RWPE2 (cell line): ENCODE results near the gene FAM78B.

Experiments used
- ATAC-seq: fragments of 200-7000 bp; cut with Tn5 transposase; 3 replicates; pipeline ENCODE4 v1.9.1; 2021; ENCODE audit warnings: low read depth
- DNase-seq: peaks from one replicate; pipeline ENCODE4 v3.0.0-alpha.2; 2020; ENCODE audit warnings: low spot score
- H3K27ac ChIP-seq: fragments of 450-650 bp; 2 replicates; pipeline ENCODE4 v1.5.1; 2017; ENCODE audit warnings: mild to moderate bottlenecking; ENCODE audit not compliant: poor library complexity, severe bottlenecking
- H3K27me3 ChIP-seq: fragments of 250-450 bp; sonication (Bioruptor Pico); 2 replicates; pipeline ENCODE4 v1.5.1; 2021; ENCODE audit warnings: mild to moderate bottlenecking, moderate library complexity; ENCODE audit not compliant: insufficient read depth, poor library complexity, severe bottlenecking
- H3K36me3 ChIP-seq: fragments of 250-450 bp; sonication (Bioruptor Pico); 2 replicates; pipeline ENCODE4 v1.5.1; 2020; ENCODE audit warnings: low read depth, mild to moderate bottlenecking, moderate library complexity
- H3K4me1 ChIP-seq: fragments of 250-450 bp; sonication (Bioruptor Pico); 2 replicates; pipeline ENCODE4 v1.5.1; 2021; ENCODE audit warnings: mild to moderate bottlenecking, moderate library complexity; ENCODE audit not compliant: insufficient read depth, poor library complexity, severe bottlenecking
- H3K4me3 ChIP-seq: fragments of 250-450 bp; sonication (Bioruptor Pico); 2 replicates; pipeline ENCODE4 v1.5.1; 2021; ENCODE audit warnings: mild to moderate bottlenecking, moderate library complexity; ENCODE audit not compliant: severe bottlenecking
- H3K9me3 ChIP-seq: fragments of 250-450 bp; sonication (Bioruptor Pico); 2 replicates; pipeline ENCODE4 v1.5.1; 2021; ENCODE audit warnings: mild to moderate bottlenecking, moderate library complexity; ENCODE audit not compliant: severe bottlenecking
- CTCF ChIP-seq: fragments of 450-650 bp; IDR thresholded peaks from one replicate; pipeline ENCODE4 v1.5.1; 2017; ENCODE audit warnings: mild to moderate bottlenecking, moderate library complexity; ENCODE audit not compliant: poor library complexity, severe bottlenecking

FAM78B gene

GRCh38 chr1:166119471-166119965, 47.3 kb downstream of the FAM78B start:
- Histone ChIP-seq H3K27me3 (no peaks in the 10 kb centered on the region), H3K27ac (no peak overlapping the region), H3K9me3 (no peaks in the 10 kb centered on the region), H3K36me3 (no peaks in the 10 kb centered on the region), H3K4me3 (no peak overlapping the region), H3K4me1 (no peaks in the 10 kb centered on the region)
- DNase-seq = no peak
- no peak for ATAC-seq
- TF ChIP-seq CTCF = no peak

GRCh38 chr1:166117776-166118175, 49.0 kb downstream of the FAM78B start:
- Histone ChIP-seq H3K27ac (no peak overlapping the region), H3K36me3 (no peaks in the 10 kb centered on the region), H3K4me3 (no peak overlapping the region), H3K4me1 (no peaks in the 10 kb centered on the region), H3K9me3 (no peaks in the 10 kb centered on the region), H3K27me3 (no peaks in the 10 kb centered on the region)
- ATAC-seq (no peak), DNase-seq (no peak)
- no peak for TF ChIP-seq CTCF

GRCh38 chr1:166116026-166116425, 50.8 kb downstream of the FAM78B start:
- no peak overlapping the region for H3K4me3 ChIP-seq
- DNase-seq = no peak
- no peaks in the 10 kb centered on the region for H3K27me3 ChIP-seq
- H3K27ac ChIP-seq = no peak overlapping the region
- ATAC-seq = no peak
- TF ChIP-seq CTCF = no peak
- no peaks in the 10 kb centered on the region for H3K4me1 ChIP-seq
- H3K9me3 ChIP-seq = no peaks in the 10 kb centered on the region
- no peaks in the 10 kb centered on the region for H3K36me3 ChIP-seq

- ATAC-seq (no peak), DNase-seq (no peak)
- no peak for TF ChIP-seq CTCF
- Histone ChIP-seq H3K36me3 (no peaks in the 10 kb centered on the region), H3K27me3 (no peaks in the 10 kb centered on the region), H3K27ac (no peak overlapping the region), H3K4me3 (no peak overlapping the region), H3K9me3 (no peaks in the 10 kb centered on the region), H3K4me1 (no peaks in the 10 kb centered on the region)
Measured at GRCh38 chr1:166114419-166114818, 52.4 kb downstream of the FAM78B start.

GRCh38 chr1:166113630-166114029, 53.2 kb downstream of the FAM78B start:
- H3K36me3 ChIP-seq = no peaks in the 10 kb centered on the region
- no peaks in the 10 kb centered on the region for H3K9me3 ChIP-seq
- no peak for TF ChIP-seq CTCF
- H3K4me3 ChIP-seq = no peak overlapping the region
- H3K4me1 ChIP-seq = no peaks in the 10 kb centered on the region
- ATAC-seq (no peak), DNase-seq (no peak)
- H3K27me3 ChIP-seq = no peaks in the 10 kb centered on the region
- no peak overlapping the region for H3K27ac ChIP-seq
